Activated T-helper 1 cell treated with Interleukin-2 at 50 U/mL for 16 hours (primary cell): ENCODE results near the gene SRD5A2.

Experiments used
- DNase-seq: peaks from one replicate; pipeline ENCODE4 v3.0.0-alpha.2; 2020; ENCODE audit warnings: low read depth

Gene SRD5A2

GRCh38 chr2:31580321-31581117 is at the start of gene SRD5A2:
SRD5A2 (minus strand) TSS chr2:31580938; CDS start chr2:31580900, 38 bp downstream.
- no peak for DNase-seq

- no peak for DNase-seq
Measured at GRCh38 chr2:31606509-31606908, 25.8 kb upstream of the SRD5A2 start.

GRCh38 chr2:31598694-31599093 is 18.0 kb upstream of the SRD5A2 start:
- no peak for DNase-seq

- no peak for DNase-seq
Measured at GRCh38 chr2:31586230-31586629, 5.5 kb upstream of the SRD5A2 start.

GRCh38 chr2:31581124-31581795 is 522 bp upstream of the SRD5A2 start:
- DNase-seq = no peak

- DNase-seq = no peak
Measured at GRCh38 chr2:31579996-31580320, 780 bp downstream of the SRD5A2 start.

- DNase-seq = no peak
Measured at GRCh38 chr2:31578316-31578715, 2.4 kb downstream of the SRD5A2 start.

GRCh38 chr2:31577143-31577542 is 3.6 kb downstream of the SRD5A2 start:
- DNase-seq = no peak

GRCh38 chr2:31568585-31569201 is 12.0 kb downstream of the SRD5A2 start:
- DNase-seq = no peak

- no peak for DNase-seq
Measured at GRCh38 chr2:31567679-31568078, 13.1 kb downstream of the SRD5A2 start.

- no peak for DNase-seq
Measured at GRCh38 chr2:31563273-31563839, 17.4 kb downstream of the SRD5A2 start.

- no peak for DNase-seq
Measured at GRCh38 chr2:31561823-31562222, 18.9 kb downstream of the SRD5A2 start.

- no peak for DNase-seq
Measured at GRCh38 chr2:31558401-31559295, 22.1 kb downstream of the SRD5A2 start.

- no peak for DNase-seq
Measured at GRCh38 chr2:31556940-31557339, 23.8 kb downstream of the SRD5A2 start.

- DNase-seq = no peak
Measured at GRCh38 chr2:31555967-31556706, 24.6 kb downstream of the SRD5A2 start.

- no peak for DNase-seq
Measured at GRCh38 chr2:31553362-31553761, 27.4 kb downstream of the SRD5A2 start.

- no peak for DNase-seq
Measured at GRCh38 chr2:31547485-31547884, 33.3 kb downstream of the SRD5A2 start.

- no peak for DNase-seq
Measured at GRCh38 chr2:31541853-31542252, 38.9 kb downstream of the SRD5A2 start.

- no peak for DNase-seq
Measured at GRCh38 chr2:31539505-31539904, 41.2 kb downstream of the SRD5A2 start.

- DNase-seq = no peak
Measured at GRCh38 chr2:31535768-31536167, 45.0 kb downstream of the SRD5A2 start.

GRCh38 chr2:31534636-31535035 is 46.1 kb downstream of the SRD5A2 start:
- DNase-seq = no peak
